Neutrophil (primary cell): ENCODE measurements around the gene DUSP8.

Experiments used
- H3K27ac ChIP-seq: fragments of 200-600 bp; sonication (generic); 2 replicates; pipeline ENCODE4 v1.5.1; 2016; ENCODE audit warnings: mild to moderate bottlenecking, moderate library complexity
- H3K27me3 ChIP-seq: fragments of 200-600 bp; sonication (generic); 2 replicates; pipeline ENCODE4 v1.6.0; 2016; ENCODE audit warnings: mild to moderate bottlenecking
- H3K36me3 ChIP-seq: fragments of 200-600 bp; sonication (generic); 2 replicates; pipeline ENCODE4 v1.5.1; 2017
- H3K4me1 ChIP-seq, 2 experiments: fragments of 200-600 bp in 1 of 2; sonication (generic) in 1 of 2; 1 replicate in 1 of 2; 2 replicates in 1 of 2; pipeline versions ENCODE4 v1.5.1 to v1.6.1; 2013 to 2016; ENCODE audit warnings: low read depth in 1 of 2, low read length in 1 of 2, mild to moderate bottlenecking in 1 of 2, moderate library complexity in 1 of 2; ENCODE audit not compliant: control insufficient read depth in 1 of 2, insufficient read depth in 1 of 2
- H3K4me3 ChIP-seq, 2 experiments: fragments of 200-600 bp in 1 of 2; sonication (generic) in 1 of 2; 1 replicate in 1 of 2; 2 replicates in 1 of 2; pipeline ENCODE4 v1.5.1; 2013 to 2016; ENCODE audit warnings: low read depth in 1 of 2, low read length in 1 of 2, mild to moderate bottlenecking in 1 of 2, moderate library complexity in 1 of 2
- H3K9me3 ChIP-seq: fragments of 200-600 bp; sonication (generic); 2 replicates; pipeline ENCODE4 v1.5.1; 2016
- CTCF ChIP-seq: fragments of 200-600 bp; sonication (generic); IDR thresholded peaks from 2 replicates; pipeline ENCODE4 v1.5.1; 2016; ENCODE audit warnings: antibody characterized with exemption

DUSP8 gene

GRCh38 chr11:1570531-1570895, 1.6 kb downstream of the DUSP8 start:
- Histone ChIP-seq H3K9me3 (no peaks in the 10 kb centered on the region), H3K27me3 (peaks cover 97% of the 10 kb centered on the region), H3K36me3 (no peaks in the 10 kb centered on the region), H3K27ac (no peak overlapping the region), H3K4me3 (no peak overlapping the region), H3K4me1 (peaks cover 0 to 14% of the 10 kb centered on the region in 2 experiments)
- no peak for TF ChIP-seq CTCF

- peaks cover 0 to 14% of the 10 kb centered on the region in 2 experiments for H3K4me1 ChIP-seq
- H3K9me3 ChIP-seq = no peaks in the 10 kb centered on the region
- no peaks in the 10 kb centered on the region for H3K36me3 ChIP-seq
- H3K27ac ChIP-seq = no peak overlapping the region
- TF ChIP-seq CTCF = no peak
- no peak overlapping the region for H3K4me3 ChIP-seq
- peaks cover 97% of the 10 kb centered on the region for H3K27me3 ChIP-seq
Measured at GRCh38 chr11:1570001-1570453, 2.0 kb downstream of the DUSP8 start.

- Histone ChIP-seq H3K9me3 (no peaks in the 10 kb centered on the region), H3K4me3 (no peak overlapping the region), H3K4me1 (peaks cover 0 to 11% of the 10 kb centered on the region in 2 experiments), H3K27ac (no peak overlapping the region), H3K36me3 (no peaks in the 10 kb centered on the region), H3K27me3 (peaks cover 97% of the 10 kb centered on the region)
- no peak for TF ChIP-seq CTCF
Measured at GRCh38 chr11:1569251-1569780, 2.8 kb downstream of the DUSP8 start.

- Histone ChIP-seq H3K4me3 (no peak overlapping the region), H3K36me3 (no peaks in the 10 kb centered on the region), H3K27me3 (peaks cover 97% of the 10 kb centered on the region), H3K9me3 (no peaks in the 10 kb centered on the region), H3K4me1 (peaks cover 0 to 7% of the 10 kb centered on the region in 2 experiments), H3K27ac (no peak overlapping the region)
- TF ChIP-seq CTCF = no peak
Measured at GRCh38 chr11:1568441-1568911, 3.6 kb downstream of the DUSP8 start.

- H3K36me3 ChIP-seq = no peaks in the 10 kb centered on the region
- H3K9me3 ChIP-seq = no peaks in the 10 kb centered on the region
- H3K27ac ChIP-seq = no peak overlapping the region
- H3K4me1 ChIP-seq = peaks cover 0 to 4% of the 10 kb centered on the region in 2 experiments
- peaks cover 97% of the 10 kb centered on the region for H3K27me3 ChIP-seq
- TF ChIP-seq CTCF = no peak
- H3K4me3 ChIP-seq = no peak overlapping the region
Measured at GRCh38 chr11:1567721-1568100, 4.4 kb downstream of the DUSP8 start.
